PC-3 (cell line): ENCODE measurements around the gene ITLN1.

ENCODE experiments used
- CTCF ChIP-seq: fragments of 300-600 bp; sonication (generic); conservative IDR thresholded peaks from 2 replicates; pipeline ENCODE4 v1.5.1; 2017; ENCODE audit warnings: antibody characterized with exemption, low read depth, mild to moderate bottlenecking, low read length
- EZH2 ChIP-seq: fragments of 300-600 bp; sonication (generic); IDR thresholded peaks from one replicate; pipeline ENCODE4 v1.6.1; 2017; ENCODE audit warnings: antibody characterized with exemption, mild to moderate bottlenecking, low read length; ENCODE audit not compliant: unreplicated experiment

- TF ChIP-seq EZH2: no peak
- TF ChIP-seq CTCF: no peak
Measured at GRCh38 chr1:160866001-160866694, 18.8 kb downstream of the ITLN1 start.
